ENCODE measurements around the gene CFAP74. TPM values are rescaled to one million over a fixed set of nuclear protein-coding genes. Genes with fewer than 3 reads are reported as not detected.
A peak's percentile ranks its signal among the peaks of the same experiment; 100 is the strongest.

Gene CFAP74
- total RNA-seq, 1 experiment from 2014 or later = not detected

DNA sequence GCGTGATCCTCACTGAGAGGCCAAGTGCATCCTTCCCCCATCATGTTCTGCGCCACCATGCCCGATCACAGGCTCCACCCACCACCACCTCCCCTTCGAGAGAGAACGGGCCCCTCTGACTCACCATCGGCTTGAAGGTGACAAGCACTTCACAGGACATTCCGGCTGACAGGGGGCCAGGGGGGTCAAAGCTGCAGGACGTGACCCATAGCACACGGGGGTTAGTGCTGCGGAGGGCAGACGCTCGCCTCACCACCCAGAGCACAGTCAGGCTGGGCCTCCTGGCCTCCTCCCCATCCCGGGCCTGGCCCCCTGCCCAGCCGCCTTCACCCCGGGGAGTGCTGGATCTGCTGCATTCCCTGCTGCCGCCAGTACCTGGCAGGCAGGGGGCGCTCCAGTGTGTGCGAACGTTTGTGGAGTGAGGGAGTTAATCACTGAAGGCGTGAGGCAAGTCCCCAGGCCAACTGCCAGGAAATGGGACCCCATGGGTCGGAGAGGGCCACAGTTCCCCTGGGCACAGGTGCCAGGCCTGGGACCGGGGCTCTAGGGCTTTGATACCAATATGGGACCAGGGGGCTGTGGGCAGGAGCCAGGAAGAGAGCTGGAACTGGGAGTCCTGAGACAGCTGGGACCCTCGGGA, 43.6 kb downstream of the CFAP74 start:
- DNase-seq = peak; percentile 90
- Mint-ChIP-seq H3K4me3 (ENCODE audit: low read depth, unreplicated experiment) (peak overlapping the region; percentile 40), H3K4me1 (ENCODE audit: low read depth, unreplicated experiment) (peaks cover 10% of the 10 kb centered on the region), H3K36me3 (ENCODE audit: insufficient read depth, unreplicated experiment) (no peaks in the 10 kb centered on the region), H3K27me3 (ENCODE audit: unreplicated experiment) (peaks cover 57% of the 10 kb centered on the region), H3K9me3 (ENCODE audit: low read depth, unreplicated experiment) (no peaks in the 10 kb centered on the region), H3K27ac (ENCODE audit: unreplicated experiment) (no peak overlapping the region)
- BruUV-seq (replicated peaks) = no TSS peak
- TF ChIP-seq CTCF (IDR thresholded peaks at IDR 0.05; ENCODE audit: unreplicated experiment) = peak; percentile 86
- CTCF ChIA-PET = interaction anchor here (0.6 to 5.0 kb wide), 2 partner anchors 15 to 84 kb away, joined by 6 to 22 read pairs; no protein-coding TSS in a partner anchor
- intact Hi-C loops (cut with micrococcal nuclease; ENCODE audit: unreplicated experiment) = loop anchor here (5.0 kb wide), 1 partner anchor 87 kb away; no protein-coding TSS in a partner anchor

DNA sequence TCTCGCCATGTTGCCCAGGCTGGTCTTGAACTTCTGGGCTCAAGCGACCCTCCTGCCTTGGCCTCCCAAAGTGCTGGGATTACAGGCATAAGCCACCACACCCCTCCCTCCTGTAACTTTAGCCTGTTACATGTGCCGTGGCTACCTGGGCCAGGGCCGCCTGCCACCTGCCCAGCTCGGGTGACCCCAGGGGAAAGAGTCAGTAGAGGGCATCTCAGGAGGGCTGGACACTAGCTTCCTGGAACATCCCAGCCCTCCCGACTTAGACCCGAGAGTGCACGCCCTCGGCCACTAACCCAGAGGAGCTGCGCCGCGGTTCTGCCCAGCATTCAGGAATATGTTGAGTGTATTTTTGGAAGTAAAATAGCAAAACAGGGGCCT, 44.1 kb downstream of the CFAP74 start:
- H3K4me1 Mint-ChIP-seq (ENCODE audit: low read depth, unreplicated experiment) = peaks cover 10% of the 10 kb centered on the region
- CTCF ChIA-PET = interaction anchor here (0.6 to 5.0 kb wide), 2 partner anchors 14 to 84 kb away, joined by 6 to 22 read pairs; no protein-coding TSS in a partner anchor
- no peaks in the 10 kb centered on the region for H3K36me3 Mint-ChIP-seq (ENCODE audit: insufficient read depth, unreplicated experiment)
- H3K27ac Mint-ChIP-seq (ENCODE audit: unreplicated experiment) = no peak overlapping the region
- intact Hi-C loops (cut with micrococcal nuclease; ENCODE audit: unreplicated experiment) = no loop called here
- H3K27me3 Mint-ChIP-seq (ENCODE audit: unreplicated experiment) = peaks cover 62% of the 10 kb centered on the region
- BruUV-seq (replicated peaks) = no TSS peak
- no peak for TF ChIP-seq CTCF (IDR thresholded peaks at IDR 0.05; ENCODE audit: unreplicated experiment)
- no peak for DNase-seq
- peak overlapping the region; percentile 40 for H3K4me3 Mint-ChIP-seq (ENCODE audit: low read depth, unreplicated experiment)
- no peaks in the 10 kb centered on the region for H3K9me3 Mint-ChIP-seq (ENCODE audit: low read depth, unreplicated experiment)

GRCh38 chr1:1958071-1958541, 45.5 kb downstream of the CFAP74 start:
- Mint-ChIP-seq H3K27ac (ENCODE audit: unreplicated experiment) (no peak overlapping the region), H3K4me1 (ENCODE audit: low read depth, unreplicated experiment) (peaks cover 10% of the 10 kb centered on the region), H3K4me3 (ENCODE audit: low read depth, unreplicated experiment) (no peak overlapping the region), H3K36me3 (ENCODE audit: insufficient read depth, unreplicated experiment) (no peaks in the 10 kb centered on the region), H3K27me3 (ENCODE audit: unreplicated experiment) (peaks cover 74% of the 10 kb centered on the region), H3K9me3 (ENCODE audit: low read depth, unreplicated experiment) (no peaks in the 10 kb centered on the region)
- no TSS peak for BruUV-seq (replicated peaks)
- DNase-seq = no peak
- intact Hi-C loops (cut with micrococcal nuclease; ENCODE audit: unreplicated experiment) = no loop called here
- CTCF ChIA-PET = interaction anchor here (5.0 kb wide), 1 partner anchor 86 kb away, joined by 22 read pairs; no protein-coding TSS in a partner anchor
- no peak for TF ChIP-seq CTCF (IDR thresholded peaks at IDR 0.05; ENCODE audit: unreplicated experiment)

GRCh38 chr1:1957533-1957961, 46.0 kb downstream of the CFAP74 start:
- H3K27me3 Mint-ChIP-seq (ENCODE audit: unreplicated experiment) = peaks cover 73% of the 10 kb centered on the region
- no peak for DNase-seq
- H3K9me3 Mint-ChIP-seq (ENCODE audit: low read depth, unreplicated experiment) = no peaks in the 10 kb centered on the region
- BruUV-seq (replicated peaks) = no TSS peak
- CTCF ChIA-PET = interaction anchor here (5.0 kb wide), 1 partner anchor 86 kb away, joined by 22 read pairs; no protein-coding TSS in a partner anchor
- TF ChIP-seq CTCF (IDR thresholded peaks at IDR 0.05; ENCODE audit: unreplicated experiment) = no peak
- intact Hi-C loops (cut with micrococcal nuclease; ENCODE audit: unreplicated experiment) = no loop called here
- H3K4me3 Mint-ChIP-seq (ENCODE audit: low read depth, unreplicated experiment) = no peak overlapping the region
- H3K4me1 Mint-ChIP-seq (ENCODE audit: low read depth, unreplicated experiment) = peaks cover 10% of the 10 kb centered on the region
- no peaks in the 10 kb centered on the region for H3K36me3 Mint-ChIP-seq (ENCODE audit: insufficient read depth, unreplicated experiment)
- H3K27ac Mint-ChIP-seq (ENCODE audit: unreplicated experiment) = no peak overlapping the region

Measured in Calu3 (cell line).